Measurements from ENCODE around the gene GALR3.

Gene GALR3

GRCh38 chr22:37865510-37865909, 42.3 kb downstream of the GALR3 start:
- DNase-seq (ENCODE audit: low spot score), result no peak

- DNase-seq (ENCODE audit: low spot score), result no peak
Measured at GRCh38 chr22:37870273-37870672, 47.1 kb downstream of the GALR3 start.

All from AG08395 (cell line).